Urothelium cell line (cell line): Measurements from ENCODE around the gene EXOC6B.
"Not testable (repeated sequence)": the region's sequence is repeated elsewhere in the genome, so short reads cannot be mapped to it uniquely, and the experiment has no call there.

Source experiments
- DNase-seq: peaks from one replicate; pipeline ENCODE4 v3.0.0; 2011; ENCODE audit warnings: low spot score, mixed read lengths
- FAIRE-seq: peaks from 2 replicates; lab custom pipeline; 2011; peaks lifted over from hg19 to GRCh38; lab: Jason Lieb, UNC

Gene EXOC6B

DNA sequence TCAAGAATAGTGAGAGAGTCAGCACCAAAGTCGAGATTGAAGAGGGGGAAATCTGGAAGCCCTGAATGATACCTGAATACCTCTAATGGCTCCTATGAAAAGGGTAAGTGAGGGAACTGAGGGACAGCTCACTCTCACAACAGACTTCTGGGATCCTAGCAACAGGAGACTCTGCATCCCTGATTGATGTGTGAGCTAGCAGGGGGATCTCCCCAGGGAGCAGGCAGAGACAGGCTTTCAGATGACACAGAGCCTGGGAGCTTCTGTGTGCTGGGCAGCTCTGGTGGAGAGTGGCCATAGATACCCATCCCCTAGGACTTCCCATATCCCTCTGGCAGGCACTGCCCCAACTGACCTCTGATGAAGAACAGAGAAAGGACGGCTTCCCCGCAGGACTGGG is 206.2 kb downstream of the EXOC6B start:
- FAIRE-seq = no peak
- DNase-seq = no peak

DNA sequence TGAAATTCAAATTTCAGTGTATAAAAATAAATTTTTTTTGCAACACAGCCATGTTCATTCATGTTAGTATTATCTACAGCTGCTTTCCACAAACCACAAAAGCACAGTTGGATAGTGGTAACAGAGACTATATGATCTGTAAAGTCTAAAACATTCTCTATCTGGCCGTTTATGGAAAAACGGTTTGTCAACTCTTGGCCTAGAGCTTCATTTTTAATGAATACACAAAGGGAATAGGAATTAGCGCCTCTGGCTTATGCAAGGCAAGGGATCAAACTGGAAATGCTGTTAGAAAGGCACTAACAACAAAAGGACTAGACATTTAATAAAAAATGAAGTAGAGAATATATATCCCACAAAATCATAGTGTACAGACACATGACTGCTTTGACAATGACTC is 211.9 kb downstream of the EXOC6B start:
- FAIRE-seq (no peak), DNase-seq (no peak)

DNA sequence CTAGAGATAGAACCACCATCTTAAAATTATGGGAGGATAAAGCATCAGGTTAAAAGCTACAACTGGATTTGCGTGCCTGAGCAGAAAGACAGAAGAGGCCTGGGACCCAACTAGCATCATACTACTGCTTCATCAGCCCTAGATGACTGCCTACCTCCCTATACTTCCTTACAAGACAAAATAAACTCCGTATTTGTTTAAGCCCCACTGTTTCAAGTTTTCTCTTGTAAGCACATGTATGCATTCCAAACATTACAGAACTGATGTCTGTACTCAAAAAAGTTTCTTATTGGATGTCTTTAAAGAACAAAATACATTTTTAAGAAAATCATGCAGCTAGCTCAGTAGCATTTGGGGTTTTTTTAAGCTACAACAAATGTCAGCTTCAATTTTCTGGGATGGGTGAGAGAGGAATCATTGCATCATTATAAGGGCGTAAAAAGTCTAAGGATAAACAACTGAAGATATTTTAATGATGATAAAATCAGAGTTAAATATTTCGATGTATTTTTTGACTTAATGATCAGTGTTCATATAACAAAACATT is 213.1 kb downstream of the EXOC6B start:
- DNase-seq (no peak), FAIRE-seq (no peak)

DNA sequence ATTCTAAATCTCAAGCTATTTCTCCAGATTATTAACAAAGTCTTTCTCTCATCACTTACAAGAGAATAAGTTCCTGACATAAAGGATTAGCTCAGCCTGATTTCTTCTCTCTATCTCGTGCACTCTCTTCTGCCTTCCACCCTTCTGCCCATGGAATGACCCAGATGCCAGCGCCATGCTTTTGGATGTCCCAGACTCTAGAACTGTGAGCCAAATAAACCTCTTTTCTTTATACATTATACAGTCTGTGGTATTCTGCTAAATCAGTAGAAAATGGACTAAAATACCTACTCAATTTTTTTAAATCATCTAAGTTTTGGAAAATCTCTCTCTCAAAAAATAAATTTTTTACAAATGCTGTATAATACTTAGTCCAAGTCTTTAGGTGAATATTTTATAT is 218.6 kb downstream of the EXOC6B start:
- DNase-seq (no peak), FAIRE-seq (no peak)

DNA sequence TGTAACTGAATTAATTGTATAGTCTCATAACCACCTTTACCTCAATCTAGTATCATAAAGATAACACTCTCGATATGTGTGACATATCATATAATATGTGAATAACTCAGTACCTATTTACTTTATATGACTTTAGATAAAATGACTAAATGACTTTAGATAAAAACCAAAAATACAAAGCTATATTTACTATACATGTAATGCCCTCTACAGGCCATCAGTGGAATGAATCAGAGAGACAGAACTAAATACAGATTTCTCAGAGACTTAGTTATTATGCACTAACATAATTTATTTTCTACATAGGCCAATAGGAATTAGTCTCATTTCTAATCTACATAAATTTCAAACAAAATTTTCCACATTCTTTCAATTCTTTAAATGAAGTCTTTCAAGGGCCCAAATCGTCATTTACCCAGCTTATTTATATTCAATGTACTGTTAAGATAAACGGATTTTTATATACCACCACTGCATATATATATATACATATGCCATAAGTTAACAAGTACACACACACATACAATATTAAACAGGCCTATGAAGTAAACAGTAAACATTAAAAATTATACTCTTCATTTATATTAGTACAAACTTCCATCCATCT is 219.9 kb downstream of the EXOC6B start:
- FAIRE-seq (no peak), DNase-seq (peak; percentile 17)

DNA sequence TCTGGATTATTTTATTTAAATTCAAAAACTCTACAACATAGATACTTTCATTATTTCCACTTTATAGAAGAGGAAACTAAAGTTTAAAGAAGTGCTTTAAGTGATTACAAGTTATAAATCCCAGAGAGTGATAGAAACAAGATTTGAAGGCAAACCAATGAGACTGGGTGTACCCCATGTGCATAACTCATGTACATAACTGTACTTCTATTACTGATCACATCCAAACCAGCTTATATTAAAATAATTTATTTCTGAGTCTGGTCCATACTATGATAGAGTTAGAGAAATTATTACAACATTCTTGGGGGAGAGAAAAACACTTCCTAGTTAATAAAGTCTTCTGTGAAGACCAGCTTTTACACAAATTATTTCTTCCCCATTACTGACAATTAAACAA is 221.4 kb downstream of the EXOC6B start:
- no peak for FAIRE-seq
- no peak for DNase-seq

DNA sequence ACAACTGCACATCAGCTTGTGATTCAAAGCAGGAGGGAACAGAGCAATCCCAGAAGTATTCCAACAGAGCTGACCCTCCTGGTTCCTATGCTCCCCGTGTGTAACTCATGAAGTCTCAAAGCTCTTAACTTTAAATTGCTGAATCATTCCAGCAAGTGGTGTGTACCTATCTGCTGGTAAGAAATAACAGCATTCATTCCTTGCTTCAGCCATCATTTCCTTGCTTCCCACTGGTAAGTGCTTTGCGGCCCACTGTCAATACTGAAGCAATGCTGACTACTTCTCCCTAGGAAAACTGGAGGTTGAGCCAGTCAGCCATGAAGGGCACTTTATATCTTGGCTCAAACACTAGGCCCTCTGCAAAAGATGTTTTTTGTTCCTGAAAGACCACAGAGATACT is 222.4 kb downstream of the EXOC6B start:
- FAIRE-seq (no peak), DNase-seq (no peak)

DNA sequence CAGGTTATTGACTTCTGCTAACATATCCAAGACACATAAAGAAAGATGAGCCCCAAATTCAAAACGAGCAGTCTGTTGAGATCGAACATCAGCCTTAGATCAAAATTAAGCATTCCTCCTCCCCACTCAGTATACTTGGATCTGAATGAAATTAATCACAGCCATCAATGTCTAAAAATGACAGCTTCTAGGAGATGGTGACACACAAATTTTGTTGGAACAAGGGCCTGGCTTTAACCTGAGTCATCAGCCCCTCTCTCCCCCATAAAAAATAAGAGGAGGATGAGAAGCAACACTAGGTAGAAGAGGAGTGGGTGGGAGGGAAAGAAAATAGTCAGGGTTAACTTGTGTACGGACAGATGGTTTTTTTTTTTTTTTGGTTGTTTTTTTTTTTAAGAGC is 223.1 kb downstream of the EXOC6B start:
- FAIRE-seq (no peak), DNase-seq (no peak)

DNA sequence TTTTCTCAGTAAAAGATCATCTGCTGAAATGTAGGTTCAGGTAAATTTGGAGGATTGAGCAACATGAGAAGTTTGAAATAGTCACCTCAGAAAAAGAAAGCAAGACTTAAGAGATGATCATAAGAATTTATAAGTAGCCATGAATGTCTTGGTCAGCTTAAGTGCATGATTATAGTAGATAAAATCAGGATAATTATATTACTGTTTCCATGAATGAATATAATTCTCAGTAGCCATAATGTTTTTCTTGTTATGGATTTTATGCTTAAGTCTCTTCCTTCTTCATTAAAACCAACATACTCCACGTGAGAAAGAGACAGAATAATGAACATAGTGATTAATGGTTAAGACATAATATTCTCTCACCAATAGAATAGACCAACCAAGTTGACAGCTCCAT is 223.7 kb downstream of the EXOC6B start:
- DNase-seq (no peak), FAIRE-seq (no peak)

DNA sequence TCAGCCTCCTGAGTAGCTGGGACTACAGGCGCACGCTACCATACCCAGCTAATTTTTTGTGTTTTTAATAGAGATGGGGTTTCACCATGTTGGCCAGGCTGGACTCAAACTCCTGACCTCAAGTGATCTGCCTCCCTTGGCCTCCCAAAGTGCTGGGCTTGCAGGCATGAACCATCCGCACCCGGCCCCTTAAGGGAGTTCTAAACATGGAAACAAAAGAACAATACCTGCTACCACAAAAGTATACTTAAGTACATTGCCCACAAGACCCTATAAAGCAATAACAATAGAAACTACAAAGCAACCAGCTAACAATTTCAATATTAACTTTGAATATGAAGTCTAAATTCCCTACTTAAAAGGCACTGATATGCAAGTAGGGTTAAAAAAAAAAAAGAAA is 242.0 kb downstream of the EXOC6B start:
- not testable (repeated sequence) for DNase-seq, FAIRE-seq

DNA sequence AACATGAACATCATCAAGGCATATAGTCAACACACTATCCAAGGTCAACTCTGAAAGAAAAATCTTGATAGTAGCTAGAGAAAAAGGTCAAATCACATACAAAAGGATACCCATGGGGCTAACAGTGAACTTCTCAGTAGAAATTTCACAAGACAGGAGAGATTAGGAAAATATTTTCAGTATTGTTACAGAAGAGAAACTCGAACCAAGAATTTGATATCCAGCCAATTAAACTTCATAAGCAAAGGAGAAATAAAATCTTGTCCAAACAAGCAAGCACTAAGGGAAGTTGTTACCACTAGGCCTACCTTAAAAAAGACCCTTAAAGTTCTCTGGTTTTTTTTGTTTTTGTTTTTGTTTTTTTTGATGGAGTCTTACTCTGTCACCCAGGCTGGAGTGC is 242.5 kb downstream of the EXOC6B start:
- FAIRE-seq (no peak), DNase-seq (no peak)

DNA sequence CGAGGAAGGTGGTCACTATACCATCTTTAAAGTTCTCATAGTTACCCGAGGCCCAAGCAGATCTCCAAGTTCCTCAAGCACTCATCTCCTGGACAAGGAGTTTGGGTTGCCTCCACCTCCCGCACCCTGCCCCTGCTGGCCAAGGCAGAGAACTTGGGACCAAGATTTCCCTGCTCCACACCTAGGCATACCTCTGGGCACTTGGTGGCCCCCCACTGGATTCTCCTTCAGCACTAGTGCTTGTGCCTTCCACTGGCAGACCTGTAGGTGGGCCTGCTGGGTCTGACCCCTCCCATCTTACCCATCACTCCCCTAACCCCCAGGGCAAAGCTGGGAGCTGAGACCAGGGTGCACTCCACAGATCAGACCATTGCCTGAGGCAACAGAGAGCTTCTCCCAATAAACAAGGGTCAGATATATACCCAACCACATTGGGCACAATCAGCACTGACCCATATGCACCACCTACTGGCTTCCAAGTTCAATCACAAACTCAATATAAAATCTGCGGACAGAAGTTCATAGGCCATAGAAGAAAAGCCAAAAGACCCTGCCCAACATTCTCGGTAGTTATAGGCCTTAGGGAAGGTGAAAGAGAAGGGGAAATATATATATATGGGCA is 244.2 kb downstream of the EXOC6B start:
- FAIRE-seq = no peak

DNA sequence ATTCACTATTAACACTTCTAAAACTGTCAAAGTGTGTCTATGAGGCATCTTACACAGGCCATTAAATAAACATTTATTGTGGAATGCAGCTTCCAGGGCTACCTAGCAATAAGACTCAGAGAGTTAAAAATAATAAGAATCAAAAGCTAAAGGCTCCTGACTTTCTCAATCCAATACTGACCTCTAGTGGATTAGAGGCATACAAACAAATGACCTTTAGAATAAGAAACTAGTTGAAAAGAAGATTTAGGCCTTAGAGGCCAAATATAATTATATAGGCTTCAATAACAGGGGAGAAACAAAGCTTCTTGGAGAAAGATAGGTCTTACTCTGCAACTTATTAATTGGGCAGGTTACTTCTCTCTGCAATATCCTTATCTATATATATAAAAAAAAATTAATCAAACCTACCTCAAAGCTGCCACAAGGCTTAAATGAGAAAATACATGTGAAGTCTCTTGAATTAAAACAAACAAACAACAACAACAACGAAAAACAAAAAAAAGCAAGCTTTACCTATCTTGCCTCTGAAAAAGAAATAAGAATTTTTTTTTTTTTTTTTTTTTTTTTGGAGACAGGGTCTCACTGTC is 246.1 kb downstream of the EXOC6B start:
- no peak for FAIRE-seq
- DNase-seq = peak; percentile 19

More for the DNA sequence above, 244.2 kb downstream of the EXOC6B start:
- DNase-seq = no peak

DNA sequence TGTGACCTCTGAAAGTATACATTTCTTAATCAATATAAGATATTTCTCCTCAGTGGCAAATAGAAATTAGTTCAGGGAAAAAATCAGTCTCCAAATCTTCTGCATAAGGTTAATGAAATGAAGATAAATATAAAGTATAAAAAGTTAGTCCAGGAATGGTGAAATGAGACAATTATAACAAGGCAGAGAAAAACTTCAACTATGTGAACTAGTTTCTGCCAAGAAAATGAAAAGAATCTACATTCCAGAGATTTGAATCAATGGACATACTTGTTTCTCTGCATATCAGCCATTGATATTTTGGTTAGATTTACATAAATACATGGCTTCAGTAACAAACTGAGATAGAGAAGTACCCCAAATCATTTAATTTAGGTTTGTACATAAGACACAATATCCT is 249.0 kb downstream of the EXOC6B start:
- FAIRE-seq (no peak), DNase-seq (no peak)

DNA sequence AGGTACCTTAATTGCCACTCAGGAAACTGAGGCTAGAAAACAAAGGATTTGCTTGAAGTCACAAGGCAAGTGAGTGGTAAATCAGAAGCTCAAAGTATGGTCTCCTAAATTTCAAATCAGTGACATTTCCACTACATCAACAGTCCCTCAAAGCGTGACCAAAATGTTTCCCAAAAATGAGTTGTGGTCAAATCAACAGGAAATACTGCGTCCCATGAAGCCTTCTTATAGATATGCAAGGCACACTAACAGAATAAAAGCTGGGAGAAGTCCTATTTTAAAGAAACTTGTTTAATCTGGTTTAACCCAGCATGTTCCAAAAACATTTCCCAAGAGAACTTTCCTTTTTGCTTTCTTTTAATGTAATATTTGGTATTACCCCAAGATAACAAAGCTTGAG is 249.4 kb downstream of the EXOC6B start:
- FAIRE-seq (no peak), DNase-seq (no peak)

DNA sequence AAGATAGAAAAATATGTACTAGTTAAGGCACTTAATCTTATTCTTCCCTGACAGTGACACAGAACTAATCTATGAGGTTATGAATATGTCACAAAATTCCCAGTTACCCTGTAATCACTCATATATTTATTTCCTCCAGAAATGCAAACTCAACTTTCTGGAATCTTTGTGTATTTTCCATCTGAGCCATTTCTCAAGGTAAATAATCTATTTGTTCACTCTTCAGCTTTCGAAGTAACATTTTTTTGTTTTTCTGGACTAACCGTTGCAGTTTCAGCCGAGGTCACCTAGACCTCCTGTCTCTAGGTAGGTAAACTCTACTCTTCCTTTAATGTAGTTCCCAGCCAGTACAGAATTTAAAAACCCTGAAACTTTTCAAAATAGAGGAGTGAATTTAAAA is 250.9 kb downstream of the EXOC6B start:
- no peak for DNase-seq
- FAIRE-seq = no peak

DNA sequence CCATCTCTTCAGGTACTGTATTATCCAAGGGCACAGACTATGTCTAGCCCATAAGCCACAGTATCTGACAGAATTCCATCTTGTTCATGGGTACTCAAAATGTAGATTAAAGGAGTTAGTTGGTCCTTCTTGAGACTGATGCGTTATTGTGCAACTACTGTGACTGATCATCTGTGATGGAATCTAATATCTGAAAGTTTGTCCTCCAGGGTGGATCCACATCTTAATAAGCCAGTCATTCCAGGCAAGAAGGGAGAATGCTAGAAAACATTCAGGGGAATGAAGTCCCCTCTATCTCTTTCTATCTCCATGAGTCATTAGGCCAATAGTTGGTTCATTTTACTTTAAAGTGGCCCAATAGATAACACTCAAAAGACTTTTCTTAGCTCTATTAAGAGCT is 252.6 kb downstream of the EXOC6B start:
- FAIRE-seq = no peak
- no peak for DNase-seq

DNA sequence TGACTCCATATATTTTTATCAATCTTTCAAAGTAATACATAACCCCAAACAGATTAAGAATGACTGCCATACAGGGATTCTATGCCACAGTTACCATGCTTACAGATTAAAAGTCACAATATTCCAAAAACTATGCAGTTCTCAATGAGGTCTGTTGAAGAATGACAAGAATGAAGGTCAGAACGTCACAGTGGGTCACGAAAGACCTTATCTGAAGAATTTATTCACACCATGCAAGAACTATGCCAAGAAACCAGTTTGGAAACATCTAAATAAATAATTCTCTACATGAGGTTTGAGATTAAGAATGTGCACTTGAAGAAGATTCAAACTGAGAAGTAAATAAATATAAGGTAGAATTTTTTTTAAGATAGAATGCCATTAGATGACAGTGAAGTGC is 253.3 kb downstream of the EXOC6B start:
- DNase-seq (no peak), FAIRE-seq (no peak)

DNA sequence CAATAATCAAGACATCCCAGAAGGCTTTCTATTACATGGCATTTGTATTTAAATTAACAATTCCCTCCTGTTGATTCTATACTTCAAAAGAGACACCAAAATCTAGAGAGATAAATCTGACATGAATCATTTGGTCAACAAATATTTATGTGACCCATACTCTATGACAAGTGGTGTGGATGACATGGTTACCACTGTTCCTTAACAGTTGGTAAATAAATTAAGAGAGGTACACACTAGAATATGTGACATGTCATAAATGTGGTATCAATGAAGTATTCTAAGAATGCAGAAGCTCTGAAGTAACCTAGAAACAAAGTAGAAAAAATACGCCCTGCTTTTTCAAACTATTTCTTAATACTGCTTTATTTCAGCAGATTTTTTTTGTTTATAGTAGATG is 255.4 kb downstream of the EXOC6B start:
- FAIRE-seq (no peak), DNase-seq (no peak)

DNA sequence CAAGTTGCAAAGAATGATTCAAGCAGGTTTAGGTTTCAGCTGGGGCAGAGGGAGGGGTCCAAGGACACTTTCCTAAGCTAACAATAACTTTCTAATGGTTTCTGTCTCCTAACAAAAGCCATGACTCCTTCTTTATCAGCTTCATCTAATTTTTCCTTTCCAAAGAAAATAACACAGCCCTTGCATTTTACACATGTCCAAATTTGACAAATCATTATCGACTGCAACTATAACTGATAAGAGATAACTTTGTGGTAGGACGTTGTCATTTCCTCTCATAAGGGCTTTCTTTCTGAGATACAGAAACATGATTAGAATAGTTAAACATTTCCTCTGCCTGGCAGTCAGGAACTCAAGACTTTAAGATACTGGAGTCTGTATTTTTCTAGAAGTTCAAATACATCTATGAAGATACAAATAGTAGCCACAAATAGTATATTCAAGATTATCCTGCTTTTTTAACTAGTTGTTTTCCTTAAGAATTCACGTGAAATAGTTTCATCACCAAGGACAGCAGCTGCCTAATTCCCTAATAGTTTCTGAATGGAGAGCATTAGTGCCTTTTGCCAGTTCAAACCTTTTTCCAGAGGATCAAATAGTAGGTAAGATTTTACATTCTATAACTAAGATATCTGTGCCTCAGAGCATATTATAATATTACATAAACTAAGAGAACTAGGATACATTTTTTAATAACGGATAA is 263.2 kb downstream of the EXOC6B start:
- no peak for FAIRE-seq
- no peak for DNase-seq

DNA sequence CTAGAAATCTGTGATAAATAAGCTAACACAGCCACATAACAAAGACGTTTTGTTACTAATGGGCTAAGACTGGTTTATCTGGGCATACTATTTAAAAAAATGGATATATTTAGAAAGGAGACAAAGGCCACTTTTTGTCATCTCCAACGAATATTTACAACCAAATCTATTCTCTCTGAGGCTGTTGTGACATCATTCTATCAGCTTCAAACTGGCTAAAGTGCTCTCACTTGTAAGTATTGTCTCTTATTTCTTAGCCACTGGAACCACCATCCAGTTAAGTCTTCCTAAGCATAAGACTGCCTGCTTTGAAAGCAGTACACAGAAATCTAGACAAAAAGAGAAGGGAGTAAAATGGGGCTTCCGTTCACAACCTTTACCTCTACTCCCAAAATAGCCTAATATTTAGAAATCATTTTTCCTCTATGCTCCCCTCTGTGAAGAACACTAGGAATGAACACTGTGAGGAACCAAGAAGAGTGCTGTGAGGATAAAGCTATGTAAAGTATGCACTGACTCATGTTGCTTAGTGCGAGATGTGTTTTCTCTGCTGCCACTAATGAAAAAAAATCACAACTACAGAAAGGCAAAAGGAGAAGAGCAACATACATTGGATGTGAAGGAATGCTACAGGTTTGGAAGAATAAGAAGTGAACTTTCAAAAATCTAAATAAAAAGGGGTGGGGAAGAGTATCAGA is 264.1 kb downstream of the EXOC6B start:
- DNase-seq (peak; percentile 35), FAIRE-seq (peak; percentile 46)
